ENCODE data around the gene SLCO2A1.

Gene SLCO2A1

GRCh38 chr3:133880886-133881455 lies 148.8 kb downstream of the SLCO2A1 start:
- FAIRE-seq = no peak

DNA sequence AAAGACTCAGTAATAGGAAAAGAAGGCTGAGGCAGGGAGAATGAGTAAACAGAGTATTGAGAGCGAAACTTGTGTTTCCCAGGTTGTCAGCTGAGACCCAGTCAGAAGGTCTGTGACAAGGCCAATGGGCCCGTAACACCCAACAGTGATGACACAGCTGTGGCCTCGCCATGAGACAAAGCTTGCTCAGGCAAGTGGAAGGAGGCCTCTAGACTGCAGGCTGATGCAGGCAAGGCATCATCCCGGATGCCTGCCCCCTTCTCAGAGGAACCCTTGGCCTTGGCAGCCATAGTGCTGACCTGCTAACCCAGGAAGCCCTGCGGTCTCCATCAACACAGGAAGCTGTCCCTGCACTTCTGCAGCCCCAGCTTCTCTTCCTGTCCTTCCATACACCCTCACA lies 149.4 kb downstream of the SLCO2A1 start:
- FAIRE-seq = no peak

- no peak for FAIRE-seq
These were observed 151.2 kb downstream of the SLCO2A1 start for GRCh38 chr3:133878518-133878917.
